GM19023 (cell line): ENCODE data around the gene PDZD2.
"Not testable (repeated sequence)": the region's sequence is repeated elsewhere in the genome, so short reads cannot be mapped to it uniquely, and the experiment has no call there.

Experiments used
- ATAC-seq: cut with Tn5 transposase; IDR thresholded peaks from one replicate; pipeline ENCODE4 v1.9.1; 2021; ENCODE audit warnings: mild to moderate bottlenecking, moderate library complexity; ENCODE audit not compliant: unreplicated experiment

PDZD2 gene

DNA sequence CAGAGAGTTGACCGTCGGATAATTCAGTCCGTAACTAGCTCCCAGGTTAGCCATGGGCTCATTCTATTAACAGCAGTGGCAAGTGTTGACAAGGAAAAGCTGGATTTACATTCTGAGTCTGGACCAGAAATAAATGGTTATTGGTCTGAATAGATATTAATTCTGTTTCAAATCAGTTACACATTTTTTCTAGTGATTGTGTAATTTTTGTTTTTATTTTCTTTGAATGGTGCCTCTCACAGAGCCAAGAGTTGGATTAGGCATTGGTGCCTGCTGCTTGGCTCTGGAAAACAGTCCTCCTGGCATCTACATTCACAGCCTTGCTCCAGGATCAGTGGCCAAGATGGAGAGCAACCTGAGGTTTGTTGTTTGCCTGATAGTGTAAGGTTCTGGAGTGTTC is 420.1 kb downstream of the PDZD2 start:
- ATAC-seq: no peak

DNA sequence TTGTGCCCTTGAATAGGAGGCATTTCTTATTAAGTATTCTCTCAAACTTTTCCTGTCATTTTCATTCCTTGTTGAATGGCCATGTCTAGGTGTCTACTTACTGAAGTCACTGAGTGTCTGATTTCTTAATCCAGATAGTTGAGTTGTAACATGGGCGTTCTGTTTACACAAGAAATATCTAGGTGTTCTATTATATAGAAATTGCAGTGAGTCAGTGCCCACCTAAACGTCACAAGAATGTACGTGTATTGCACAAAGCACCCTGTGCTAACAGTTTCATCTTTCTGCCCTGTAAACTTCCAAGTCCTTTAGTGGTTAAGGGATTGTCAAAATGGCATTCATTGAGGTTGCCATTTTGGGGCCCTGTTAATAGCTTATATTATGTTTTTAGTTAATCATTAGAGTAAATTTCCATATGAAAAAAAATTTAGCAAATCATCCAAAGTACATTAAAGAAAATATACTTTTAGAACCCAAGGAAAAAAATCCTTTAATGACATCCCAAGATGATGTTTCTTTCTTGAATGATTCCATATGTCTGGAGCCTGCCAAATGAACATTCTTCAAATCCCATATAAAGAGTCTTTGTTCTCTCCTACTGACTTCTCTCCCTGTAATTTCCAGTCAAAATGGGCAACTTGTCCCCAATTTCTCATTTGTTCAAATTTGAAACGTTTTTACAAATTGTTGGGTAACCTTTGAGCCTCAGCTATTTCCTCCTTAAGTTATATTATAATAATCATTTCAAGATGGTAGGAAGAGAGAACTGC is 421.0 kb downstream of the PDZD2 start:
- no peak for ATAC-seq

DNA sequence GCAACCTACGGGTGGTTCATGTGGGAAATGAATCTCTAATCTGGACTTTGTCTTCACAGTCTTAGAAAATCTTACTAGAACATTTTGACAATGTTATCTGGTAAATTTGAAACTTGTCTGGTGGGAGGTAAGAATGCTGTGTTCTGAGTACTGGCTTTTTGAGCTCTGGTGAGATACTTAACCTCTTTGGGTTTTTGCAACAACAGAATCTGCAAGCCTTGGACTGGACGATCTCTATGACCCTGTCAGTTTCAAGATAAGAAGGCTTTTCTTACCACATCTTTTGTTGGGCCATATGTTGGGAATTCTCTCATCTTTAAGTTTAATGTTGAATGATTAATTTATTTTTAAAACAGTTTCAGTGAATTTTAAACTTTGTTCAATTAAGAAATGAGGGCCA is 422.3 kb downstream of the PDZD2 start:
- no peak for ATAC-seq

DNA sequence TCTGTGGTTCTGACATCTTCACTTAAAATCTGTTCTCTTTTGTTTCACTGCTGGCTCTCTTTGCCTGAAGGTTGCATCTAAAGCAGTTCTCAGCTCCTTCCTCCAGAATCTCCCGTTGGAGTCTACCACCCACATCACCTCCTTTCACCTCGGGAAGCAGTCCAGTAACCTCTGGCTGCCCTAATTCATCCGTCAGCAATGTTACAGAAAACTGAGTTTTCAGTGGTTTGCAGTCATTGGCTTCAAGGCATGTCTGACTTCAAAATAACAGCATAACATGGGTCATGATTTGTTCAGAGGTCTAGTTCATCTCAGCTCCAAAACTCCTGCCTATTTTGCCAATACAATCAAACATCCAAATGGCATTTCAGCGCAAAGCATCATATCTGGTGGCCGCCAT is 427.5 kb downstream of the PDZD2 start:
- ATAC-seq: no peak

DNA sequence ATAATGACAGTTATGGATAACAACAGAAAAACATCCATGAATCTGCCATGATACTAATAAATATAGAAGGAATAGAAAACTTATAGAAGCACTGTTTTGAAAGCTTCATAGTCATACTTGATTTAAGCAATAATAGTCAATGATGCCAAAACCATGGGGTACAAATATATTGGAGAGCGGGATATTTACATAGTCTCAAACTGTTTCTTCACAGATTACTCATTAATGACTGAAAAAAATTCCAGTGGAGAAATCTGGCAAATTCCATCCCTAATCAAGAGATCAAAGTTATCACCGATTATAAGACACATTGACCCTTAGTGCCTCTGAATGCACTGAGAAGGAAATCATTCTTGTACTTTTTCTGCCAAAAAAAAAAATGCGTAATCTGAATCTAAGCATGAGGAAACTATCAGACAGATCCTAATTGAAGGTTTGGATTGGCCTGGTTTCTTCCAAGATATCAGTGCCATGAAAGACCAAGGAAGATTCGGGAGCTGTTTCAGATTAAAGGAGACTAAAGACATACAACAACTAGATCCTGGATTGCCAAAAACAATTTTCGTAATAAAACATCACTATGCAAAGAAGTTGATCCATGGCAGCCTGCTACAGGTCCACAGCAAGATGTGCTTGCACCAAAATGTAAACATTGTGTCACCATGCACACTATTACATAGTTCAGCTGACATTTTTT is 429.0 kb downstream of the PDZD2 start:
- ATAC-seq: no peak

DNA sequence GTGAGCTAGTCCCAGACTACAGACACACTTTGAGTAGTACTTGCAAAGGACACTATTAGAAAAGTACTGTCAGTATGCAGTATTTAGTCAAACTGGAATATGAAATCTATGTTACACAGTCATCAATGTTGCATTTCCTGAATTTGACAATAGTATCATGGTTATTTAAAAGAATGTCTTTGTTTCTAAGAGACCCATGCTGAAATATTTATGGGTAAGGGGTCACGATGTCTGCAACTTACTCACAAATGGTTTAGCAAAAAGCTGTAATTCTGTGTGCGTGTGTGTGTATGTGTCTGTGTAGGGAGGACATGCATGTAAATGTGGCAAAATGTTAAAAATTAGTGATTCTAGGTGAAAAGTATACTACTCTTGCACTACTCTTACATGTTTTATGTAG is 429.6 kb downstream of the PDZD2 start:
- ATAC-seq: no peak

DNA sequence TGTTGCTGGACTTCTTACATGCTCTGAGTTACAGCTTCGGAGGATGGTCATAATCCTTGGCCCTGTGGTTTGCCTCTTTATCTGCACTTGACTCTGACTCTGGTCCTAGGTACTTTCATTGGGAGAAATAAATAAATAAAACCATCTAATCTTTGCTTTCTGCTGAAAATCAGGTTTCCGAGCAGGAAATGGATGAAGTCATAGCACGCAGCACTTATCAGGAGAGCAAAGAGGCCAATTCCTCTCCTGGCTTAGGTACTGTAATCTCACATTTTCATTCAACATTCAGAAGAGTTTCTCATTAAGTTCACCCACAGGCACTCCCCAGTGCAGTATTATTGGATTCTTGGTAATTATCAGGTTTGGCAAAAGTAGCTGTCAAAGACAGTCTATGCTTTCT is 430.5 kb downstream of the PDZD2 start:
- ATAC-seq: no peak

DNA sequence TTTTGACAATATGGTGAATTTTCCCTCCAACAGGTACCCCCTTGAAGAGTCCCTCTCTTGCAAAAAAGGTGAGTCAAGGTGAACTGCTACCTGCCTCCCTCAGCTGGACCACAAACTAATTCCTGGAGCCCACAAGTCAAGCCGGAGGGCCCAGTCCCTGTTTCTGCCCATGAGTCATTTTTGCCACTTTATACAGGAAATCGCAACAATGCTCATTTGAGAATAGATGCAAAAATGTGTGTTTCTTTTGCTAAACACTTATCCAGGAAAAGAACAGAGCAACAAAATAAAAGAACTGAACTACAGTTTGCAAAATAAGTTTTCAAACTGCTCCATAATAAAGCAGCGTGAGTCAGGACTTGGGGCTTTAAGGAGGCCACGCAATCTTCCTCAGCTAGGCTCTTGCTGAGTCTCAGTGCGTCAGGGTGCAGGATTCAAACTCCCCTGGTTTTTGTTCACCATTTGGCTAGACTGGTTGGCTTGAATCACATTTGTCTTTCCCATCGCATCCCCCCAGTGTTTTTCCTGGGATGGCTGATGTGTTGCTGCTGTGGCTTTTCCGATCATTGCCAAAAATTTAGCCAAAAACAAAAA is 432.5 kb downstream of the PDZD2 start:
- no peak for ATAC-seq

DNA sequence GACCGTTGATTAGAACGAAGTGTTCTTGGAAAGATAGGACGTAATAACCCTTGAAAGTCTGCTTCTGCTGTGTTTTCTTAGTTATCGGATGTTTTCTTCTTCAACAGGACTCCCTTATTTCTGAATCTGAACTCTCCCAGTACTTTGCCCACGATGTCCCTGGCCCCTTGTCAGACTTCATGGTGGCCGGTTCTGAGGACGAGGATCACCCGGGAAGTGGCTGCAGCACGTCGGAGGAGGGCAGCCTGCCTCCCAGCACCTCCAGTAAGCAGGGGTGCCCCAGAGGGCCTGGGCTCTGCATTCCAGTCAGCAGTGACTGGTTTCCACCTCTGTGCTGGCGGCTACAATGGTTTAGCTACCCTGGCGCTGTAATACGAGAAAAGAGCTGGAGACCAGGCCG is 433.1 kb downstream of the PDZD2 start:
- no peak for ATAC-seq

DNA sequence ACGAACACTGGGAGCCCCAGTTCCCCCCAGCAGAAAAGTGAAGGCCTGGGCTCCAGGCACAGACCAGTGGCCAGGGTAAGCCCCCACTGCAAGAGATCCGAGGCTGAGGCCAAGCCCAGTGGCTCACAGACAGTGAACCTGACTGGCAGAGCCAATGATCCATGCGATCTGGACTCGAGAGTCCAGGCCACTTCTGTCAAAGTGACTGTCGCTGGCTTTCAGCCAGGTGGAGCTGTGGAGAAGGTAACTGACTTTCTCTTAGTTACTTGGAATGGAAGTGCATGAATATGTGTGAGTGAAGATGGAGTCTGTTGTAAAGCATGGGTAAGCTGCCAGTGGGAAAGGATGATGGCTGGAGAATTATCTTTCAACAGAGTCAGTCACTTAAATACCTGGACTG is 435.5 kb downstream of the PDZD2 start:
- ATAC-seq: no peak

DNA sequence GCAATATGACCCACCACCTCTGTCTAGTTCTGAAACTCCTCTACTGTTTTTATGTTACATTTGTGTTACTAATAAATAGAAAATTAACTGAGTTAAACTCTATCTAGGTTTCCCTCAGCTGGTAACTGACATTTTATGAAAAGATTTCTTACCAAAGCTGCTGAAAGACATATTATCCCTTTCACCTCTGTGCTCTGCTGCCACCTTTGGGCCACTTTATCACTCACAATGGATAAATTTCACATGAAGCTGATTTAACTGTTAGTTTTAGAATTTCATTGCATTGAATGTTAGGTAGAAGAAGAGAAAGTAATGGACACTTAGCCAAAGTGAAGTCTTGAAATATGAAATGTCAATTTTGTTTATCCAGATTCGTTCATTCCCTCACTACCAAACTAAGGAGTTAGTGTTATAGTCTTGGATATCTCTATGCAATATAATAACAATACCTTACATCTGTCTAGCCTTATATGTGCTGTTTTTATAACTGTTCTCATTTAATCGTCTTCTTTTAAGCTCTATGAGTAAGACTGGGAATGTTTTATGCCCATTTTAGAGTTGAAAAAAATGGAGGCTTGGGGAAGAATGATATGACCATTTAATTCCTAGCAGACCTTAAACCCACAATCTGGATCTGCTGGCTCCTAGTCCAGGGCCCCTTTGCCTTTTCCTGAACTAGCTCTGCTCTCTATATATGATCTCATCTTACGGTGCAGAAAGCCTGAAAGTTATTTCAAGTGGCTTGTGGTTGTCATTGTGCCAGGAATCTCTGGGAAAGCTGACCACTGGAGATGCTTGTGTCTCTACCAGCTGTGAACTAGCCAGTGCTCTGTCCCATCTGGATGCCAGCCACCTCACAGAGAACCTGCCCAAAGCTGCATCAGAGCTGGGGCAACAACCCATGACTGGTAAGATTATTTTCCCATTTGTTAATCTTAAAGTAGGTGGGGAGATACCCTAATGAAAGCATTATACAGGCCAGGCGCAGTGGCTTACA is 438.1 kb downstream of the PDZD2 start:
- ATAC-seq: no peak

DNA sequence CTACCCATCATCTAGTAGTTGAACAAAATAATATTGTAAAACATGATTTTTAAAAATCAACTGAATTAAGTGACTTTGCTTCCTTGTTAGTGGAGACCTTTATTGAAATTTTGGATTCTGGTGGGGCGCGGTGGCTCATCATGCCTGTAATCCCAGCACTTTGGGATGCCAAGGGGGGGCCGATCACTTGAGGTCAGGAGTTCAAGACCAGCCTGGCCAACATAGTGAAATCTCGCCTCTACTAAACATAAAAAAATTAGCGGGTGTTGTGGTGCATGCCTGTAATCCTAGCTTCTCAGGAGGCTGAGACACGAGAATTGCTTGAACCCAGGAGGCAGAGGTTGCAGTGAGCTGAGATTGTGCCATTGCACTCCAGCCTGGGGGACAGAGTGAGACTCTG is 439.9 kb downstream of the PDZD2 start:
- ATAC-seq: not testable (repeated sequence)

DNA sequence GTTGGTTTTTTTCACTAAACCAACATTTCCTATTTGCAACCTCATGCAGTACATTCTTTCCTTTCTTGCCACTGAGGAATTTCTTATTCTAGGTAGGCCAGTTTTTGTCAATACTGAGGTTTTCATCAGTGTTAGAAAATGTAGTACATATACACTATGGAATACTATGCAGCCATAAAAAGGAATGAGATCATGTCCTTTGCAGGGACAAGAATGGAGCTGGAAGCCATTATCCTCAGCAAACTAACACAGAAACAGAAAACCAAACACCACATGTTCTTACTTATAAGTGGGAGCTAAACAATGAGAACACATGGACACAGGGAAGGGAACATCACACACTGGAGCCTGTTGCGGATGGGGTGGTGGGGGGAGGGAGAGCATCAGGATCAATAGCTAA is 441.6 kb downstream of the PDZD2 start:
- ATAC-seq: not testable (repeated sequence)

DNA sequence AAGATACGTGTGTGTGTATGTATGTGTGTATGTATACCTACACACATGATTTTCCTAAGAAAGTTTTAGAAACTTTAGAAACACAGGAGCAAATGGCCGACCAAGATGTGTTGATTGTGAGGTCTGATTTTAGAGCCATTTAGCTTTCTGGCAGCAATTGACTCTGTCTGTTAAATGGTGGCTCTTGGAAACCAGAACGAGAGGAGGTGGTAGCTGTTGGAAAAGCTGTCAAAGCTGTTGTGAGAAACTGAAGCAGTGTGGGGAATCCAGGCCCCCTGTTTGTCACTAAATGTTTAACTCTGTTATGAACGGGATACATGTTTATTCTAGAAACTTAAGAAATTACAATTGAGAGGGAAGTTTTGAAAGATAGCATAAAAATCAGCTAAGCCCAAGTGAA is 443.8 kb downstream of the PDZD2 start:
- ATAC-seq: no peak

DNA sequence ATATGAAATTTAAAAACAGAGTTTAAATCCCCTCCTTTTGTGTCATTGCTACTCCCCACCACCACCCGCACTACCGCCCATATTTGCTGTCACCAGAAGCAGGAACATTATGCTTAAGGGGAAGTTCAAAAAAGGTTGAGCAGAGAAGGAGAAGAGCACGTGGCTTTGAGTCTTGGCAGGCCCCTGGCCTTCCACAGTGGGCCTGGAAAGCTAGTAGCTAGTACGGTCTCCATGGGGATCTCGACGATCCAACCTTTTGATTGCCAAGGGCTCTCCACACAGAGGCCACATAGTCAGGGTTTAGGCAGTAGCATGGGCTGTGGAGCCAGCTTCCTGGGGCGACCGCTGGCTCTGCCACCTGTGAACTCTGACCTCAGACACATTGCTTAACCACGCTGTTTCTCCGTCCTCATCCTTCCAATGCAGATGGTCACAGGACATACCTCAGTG is 445.1 kb downstream of the PDZD2 start:
- ATAC-seq: no peak

DNA sequence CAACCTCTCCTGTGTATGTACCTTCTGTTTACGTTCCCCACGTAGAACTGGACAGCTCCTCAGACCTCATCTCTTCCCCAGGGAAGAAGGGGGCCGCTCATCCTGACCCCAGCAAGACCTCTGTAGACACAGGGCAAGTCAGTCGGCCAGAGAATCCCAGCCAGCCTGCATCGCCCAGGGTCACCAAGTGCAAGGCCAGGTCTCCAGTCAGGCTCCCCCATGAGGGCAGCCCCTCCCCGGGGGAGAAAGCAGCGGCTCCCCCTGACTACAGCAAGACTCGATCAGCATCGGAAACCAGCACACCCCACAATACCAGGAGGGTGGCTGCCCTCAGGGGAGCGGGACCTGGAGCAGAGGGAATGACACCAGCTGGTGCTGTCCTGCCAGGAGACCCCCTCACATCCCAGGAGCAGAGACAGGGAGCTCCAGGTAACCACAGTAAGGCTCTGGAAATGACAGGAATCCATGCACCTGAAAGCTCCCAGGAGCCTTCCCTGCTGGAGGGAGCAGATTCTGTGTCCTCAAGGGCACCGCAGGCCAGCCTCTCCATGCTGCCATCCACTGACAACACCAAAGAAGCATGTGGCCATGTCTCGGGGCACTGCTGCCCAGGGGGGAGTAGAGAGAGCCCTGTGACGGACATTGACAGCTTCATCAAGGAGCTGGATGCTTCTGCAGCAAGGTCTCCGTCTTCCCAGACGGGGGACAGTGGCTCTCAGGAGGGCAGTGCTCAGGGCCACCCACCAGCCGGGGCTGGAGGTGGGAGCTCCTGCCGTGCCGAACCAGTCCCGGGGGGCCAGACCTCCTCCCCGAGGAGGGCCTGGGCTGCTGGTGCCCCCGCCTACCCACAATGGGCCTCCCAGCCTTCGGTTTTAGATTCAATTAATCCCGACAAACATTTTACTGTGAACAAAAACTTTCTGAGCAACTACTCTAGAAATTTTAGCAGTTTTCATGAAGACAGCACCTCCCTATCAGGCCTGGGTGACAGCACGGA is 448.5 kb downstream of the PDZD2 start:
- no peak for ATAC-seq

DNA sequence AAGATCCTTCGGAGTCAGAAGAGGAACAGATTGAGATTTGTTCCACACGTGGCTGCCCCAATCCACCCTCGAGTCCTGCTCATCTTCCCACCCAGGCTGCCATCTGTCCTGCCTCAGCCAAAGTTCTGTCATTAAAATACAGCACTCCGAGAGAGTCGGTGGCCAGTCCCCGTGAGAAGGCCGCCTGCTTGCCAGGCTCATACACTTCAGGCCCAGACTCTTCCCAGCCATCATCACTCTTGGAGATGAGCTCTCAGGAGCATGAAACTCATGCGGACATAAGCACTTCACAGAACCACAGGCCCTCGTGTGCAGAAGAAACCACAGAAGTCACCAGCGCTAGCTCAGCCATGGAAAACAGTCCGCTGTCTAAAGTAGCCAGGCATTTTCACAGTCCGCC is 449.3 kb downstream of the PDZD2 start:
- ATAC-seq: no peak

DNA sequence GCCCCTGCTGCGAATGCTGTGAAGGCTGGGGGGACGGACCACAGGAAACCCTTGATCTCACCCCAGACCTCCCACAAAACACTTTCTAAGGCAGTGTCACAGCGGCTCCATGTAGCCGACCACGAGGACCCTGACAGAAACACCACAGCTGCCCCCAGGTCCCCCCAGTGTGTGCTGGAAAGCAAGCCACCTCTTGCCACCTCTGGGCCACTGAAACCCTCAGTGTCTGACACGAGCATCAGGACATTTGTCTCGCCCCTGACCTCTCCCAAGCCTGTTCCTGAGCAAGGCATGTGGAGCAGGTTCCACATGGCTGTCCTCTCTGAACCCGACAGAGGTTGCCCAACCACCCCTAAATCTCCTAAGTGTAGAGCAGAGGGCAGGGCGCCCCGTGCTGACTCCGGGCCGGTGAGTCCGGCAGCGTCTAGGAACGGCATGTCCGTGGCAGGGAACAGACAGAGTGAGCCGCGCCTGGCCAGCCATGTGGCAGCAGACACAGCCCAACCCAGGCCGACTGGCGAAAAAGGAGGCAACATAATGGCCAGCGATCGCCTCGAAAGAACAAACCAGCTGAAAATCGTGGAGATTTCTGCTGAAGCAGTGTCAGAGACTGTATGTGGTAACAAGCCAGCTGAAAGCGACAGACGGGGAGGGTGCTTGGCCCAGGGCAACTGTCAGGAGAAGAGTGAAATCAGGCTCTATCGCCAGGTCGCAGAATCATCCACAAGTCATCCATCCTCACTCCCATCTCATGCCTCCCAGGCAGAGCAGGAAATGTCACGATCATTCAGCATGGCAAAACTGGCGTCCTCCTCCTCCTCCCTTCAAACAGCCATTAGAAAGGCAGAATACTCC is 450.4 kb downstream of the PDZD2 start:
- ATAC-seq: no peak
